Activated T-cell treated with anti-CD3 and anti-CD28 coated beads, Interleukin-2, amount 50 U/mL, for 1 hour (primary cell): Measurements from ENCODE around the gene GRM5.

Source experiments
- DNase-seq: peaks from one replicate; pipeline ENCODE4 v3.0.0-alpha.2; 2020

GRM5 gene

DNA sequence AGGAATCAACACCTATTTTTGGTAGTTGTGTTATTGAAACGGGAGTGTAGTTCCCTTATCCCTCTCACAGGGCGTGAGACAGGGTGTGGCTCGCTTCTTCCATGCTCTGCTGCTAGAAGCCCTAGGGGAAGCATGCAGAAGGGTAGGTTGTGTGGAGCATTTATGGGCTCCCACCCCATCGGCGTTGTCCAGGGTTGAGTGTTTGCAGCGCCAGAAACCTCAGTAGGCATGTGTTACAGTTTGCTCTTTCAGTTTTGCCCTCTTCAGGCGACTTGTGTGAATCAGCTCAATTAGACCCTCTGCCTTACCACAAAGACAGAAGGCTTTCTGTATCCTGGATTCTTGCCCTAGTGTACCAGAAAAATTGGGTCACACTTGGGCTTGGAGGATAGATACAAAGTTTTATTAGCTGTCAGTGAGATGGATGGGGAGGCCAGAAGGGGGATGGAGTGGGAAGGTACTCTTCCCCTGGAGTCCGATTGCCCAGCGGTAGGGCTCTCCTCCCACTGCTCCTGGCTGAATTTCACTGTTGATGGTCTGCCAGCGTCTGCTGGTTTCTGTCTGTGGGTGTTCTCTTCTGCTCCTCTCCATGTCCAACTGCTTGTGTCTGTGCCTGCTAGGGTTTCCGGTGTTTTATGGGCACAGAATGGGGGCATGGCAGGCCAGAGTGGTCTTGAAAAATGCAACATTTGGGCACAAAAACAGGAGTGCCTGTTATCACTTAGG, 369.9 kb downstream of the GRM5 start:
- no peak for DNase-seq

DNA sequence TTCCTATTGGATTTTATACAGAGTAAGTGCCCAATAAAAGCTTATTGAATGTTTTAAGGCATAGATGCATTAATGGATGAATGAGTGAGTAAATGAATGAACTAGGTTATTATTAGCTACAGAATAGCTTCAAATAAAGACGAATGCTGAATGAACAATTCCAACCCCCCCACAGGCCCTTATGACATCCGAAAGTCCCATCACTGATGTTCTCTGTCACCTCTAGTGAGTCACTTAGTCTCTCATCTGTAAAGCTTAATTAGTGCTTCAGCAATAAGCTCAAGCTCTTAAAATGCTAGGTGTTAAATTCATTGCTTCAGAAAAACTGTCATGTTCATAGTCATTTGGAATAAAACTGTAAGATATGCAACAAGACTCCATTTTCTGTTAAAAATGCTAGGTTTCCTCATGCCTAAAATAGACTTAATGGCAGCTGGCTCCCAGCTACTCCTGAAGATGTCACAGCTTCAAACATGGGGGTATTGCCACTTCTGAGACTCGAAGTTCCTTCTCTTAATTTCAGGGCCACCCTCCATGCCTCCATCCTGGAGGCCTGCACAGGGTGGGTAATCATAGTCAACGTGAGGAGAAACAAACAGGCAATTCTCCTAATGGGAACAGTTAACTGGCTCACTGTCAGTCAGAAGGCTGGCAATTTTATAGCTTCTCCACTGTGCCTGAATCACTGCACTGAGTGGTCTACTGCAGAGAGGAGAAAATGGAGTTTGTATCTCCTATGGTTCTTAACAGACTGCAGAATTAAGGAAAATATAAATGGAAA, 373.3 kb downstream of the GRM5 start:
- DNase-seq = no peak

DNA sequence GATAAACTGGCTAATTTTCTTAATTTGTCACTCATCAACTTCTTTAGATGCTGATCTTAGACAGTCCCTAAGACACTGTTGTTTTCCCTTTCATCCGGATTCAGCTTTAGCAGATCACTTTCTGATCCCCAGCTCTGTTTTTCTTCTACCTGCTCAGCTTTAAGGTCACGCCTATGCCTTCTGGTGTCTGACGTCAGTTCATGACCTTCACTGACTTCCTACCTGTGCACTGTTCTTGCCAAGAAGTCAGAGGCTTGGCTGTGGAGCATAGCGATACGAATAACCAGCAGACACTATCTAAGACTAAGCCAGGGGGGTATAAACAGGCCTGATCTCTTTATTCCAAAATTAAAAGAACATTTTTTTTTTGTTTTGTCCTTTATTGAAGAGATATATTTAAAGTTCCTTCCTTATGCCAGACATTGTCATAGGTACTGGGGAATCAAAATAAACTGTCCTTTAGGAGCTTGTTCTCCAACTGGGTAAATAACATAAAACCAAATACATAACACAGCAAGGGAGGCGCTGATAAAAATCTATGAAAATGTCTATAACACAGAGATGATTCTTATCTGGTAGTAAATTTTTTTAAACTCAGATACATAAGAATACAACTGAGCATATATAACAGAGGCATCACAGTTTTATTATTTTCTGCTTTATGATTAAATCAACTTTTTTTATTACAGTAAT, 376.1 kb downstream of the GRM5 start:
- DNase-seq = no peak

DNA sequence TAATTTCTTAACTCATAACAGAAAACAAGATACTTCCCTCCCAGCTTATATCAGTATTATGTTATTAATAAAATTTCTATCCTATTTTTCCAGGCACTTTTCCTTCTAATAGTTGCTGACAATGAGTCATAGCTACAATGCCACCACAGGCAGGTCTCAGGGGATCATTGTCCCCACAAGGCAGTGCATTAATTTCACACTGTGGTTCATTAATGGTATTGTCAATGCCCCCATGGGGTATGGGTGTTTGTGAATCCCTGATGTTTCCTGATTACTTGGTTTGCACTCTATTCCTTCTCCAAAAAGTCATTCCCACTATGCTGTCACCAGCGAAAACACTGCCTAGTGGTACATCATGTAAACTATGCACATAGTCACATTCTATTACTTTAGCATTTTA, 382.8 kb downstream of the GRM5 start:
- DNase-seq = no peak

DNA sequence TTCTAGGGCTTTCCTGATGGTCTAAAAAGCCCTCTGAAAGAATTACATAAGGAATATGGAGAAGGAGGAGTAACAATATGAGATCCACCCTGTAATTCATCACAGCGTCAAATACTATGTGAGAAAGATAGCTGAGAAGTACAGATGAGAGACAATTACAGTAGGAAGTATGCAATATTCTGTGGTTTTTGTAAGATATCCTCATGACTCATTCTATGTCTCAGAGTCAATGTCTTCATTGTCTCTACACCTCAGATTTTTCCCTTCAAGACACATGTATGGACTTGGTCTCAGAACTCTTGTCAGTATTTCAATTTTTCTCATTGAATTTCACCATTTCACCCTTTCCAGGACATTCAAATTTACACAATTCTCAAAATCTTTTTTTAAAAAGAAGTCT, 385.0 kb downstream of the GRM5 start:
- no peak for DNase-seq

DNA sequence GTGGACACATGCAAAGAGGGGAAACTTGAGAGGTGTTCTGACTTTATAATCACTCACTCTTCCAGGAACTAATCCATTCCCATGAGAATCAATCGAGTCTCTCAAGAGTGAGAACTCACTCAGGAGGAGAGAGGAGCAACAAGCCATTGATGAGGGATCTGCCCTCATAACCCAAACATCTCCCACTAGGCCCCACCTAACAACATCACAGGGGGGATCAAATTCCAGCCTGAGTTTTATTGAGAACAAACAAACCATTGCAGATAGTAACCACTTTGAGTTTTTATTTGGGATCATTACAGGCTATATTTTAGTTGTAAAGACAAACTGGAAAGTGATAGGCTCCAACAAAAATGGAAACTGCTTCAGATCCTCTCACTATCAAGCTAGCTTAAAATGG, 399.4 kb downstream of the GRM5 start:
- no peak for DNase-seq

DNA sequence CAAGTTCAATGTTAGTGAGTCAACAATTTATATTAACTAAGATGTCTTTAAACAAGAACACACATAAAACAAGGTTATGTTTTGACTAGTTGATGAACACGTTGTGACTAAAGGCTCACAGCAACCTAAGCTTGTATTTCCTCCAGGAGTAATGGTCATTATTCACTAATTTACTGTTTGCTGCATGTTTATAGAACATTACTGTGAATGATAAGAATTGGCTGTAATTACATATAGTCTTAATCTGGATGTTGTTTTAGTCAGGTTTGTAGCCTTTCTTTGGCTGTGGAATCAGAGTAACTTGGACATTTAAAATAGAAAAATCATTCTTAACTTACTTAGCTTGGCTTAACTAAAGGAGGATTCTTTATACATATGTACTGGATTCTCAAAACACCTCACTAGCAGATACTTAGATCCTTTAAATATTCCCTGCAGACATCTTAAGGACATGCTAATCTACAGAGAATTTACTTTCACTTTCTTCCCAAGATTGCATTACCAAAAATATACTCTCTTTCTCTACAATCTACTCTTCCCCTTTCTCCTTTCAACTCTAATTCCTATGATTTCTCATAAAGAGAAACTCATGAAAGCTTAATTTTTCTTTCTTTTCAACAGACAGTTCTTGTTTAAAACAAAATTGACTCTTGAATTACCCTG, 408.6 kb downstream of the GRM5 start:
- no peak for DNase-seq

DNA sequence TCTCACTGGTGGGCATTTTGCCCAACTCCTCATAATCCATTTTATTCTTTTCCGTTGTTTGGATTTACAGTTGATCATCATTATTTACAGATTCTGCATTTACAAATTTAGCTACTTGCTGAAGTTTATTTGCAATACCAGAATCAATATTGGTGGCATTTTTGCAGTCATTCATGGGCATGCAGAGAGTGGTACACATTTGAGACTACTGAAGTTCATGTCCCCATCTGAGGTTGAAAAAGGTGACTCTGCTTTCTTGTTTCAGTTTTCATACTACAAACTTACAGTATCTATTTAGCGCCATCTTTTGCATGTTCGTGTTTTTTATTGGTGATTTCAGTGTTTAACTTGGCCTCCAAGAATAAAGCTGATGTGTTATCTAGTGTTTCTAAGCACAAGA, 409.5 kb downstream of the GRM5 start:
- no peak for DNase-seq

DNA sequence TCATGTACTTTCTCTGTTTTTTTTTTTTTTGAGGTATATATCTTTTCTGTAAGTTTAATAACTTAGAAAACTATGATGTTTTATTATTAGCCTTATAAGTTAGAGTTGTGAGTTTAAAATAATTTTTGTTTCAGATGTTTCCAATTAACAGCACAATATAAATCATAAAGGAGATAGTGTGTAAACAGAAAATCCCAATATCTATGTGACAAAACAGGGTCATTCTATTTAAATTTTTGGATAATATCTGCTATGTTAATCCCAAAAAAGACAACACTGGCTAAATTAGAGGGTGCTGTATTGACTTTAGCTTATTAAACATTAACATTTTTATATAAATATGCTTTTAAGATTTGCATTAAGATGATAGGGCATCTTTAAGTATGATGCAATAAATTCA, 410.1 kb downstream of the GRM5 start:
- DNase-seq = no peak

DNA sequence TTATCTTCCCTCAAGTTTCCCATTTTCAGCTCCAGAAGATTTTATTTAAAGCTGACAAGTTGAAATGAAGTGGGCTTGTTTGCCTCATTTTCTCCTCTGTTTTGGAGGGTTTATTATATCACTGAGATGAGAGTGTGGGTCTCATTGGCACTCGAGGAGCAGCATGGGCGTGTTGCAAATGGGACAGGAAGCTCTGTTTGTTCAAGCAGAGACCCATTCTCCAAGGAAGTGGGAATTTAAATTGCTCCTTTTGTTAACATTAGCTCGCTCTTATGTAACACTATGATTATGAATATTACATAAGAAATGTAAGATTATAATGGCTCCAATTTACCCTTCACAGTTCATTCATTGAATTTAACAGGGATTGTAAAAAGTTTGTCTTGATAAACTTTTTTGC, 410.6 kb downstream of the GRM5 start:
- DNase-seq = no peak

DNA sequence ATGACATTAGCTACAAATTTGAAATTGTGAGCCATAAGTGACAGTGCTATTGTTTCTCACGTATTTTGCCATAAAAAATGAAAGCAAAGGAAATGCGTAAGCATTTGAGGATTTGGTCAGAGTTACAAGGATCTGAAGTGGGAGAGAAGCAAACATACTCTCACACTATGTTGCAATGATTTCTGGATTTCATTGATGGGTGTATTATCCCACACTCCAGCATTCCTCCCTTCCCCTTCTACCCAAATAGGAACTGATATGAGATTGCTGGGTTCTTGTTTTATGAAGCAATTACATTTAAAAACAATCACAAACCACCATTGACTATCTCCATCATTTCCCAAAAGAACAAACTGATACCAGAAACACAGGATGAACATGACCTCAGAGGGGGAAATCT, 414.2 kb downstream of the GRM5 start:
- no peak for DNase-seq

DNA sequence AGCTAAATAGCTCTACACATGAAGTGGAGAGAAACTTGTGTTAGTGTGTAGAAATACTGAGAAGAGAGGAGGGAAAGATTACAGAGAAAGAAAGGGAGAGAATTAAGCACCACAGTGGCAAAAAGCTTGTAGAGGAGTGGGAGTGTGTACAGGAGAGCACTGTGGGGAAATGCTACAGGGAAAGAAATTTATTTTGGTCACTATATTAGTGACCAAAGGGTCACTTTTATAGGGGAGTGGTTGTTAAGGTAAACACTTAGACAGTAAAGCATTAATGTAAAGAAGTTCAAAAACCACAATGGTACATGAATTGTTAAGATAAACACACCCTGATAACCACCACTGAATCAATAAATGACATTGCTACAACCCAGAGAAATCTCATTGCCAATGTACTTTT, 421.1 kb downstream of the GRM5 start:
- no peak for DNase-seq

DNA sequence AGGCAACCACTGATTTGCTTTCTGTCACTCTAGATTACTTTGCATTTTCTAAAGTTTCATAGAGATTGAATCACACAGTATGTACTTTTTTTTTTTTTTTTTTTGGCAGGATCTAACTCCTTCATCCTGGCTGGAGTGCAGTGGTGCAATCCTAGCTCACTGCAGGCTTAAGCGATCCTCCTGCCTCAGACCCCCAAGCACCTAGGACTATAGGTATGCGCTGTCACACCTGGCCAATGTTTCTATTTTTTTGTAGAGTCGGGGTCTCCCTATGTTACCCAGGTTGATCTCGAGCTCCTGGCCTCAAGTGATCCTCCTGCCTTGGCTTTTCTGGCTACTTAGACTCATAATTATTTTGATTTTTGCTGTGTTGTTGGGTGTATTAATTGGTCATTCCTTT, 433.6 kb downstream of the GRM5 start:
- no peak for DNase-seq

DNA sequence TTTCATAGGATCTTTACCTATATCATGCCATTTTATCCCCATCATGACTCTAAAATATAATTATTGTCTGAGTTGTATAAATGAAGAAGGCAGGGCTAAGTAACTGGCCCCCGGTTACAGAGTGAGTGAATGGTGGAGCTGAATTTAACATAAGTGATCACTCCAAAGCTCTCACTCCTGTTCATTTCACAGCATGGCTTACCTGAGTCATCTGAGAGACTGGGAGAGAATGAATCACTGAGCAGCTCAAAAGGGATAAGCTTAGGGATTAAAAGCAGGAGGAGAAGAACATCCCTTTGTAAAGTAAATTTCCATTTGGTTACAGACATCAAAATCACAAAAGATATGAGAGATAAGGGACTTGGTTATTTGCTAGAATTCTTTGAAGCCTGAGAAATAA, 434.3 kb downstream of the GRM5 start:
- no peak for DNase-seq

DNA sequence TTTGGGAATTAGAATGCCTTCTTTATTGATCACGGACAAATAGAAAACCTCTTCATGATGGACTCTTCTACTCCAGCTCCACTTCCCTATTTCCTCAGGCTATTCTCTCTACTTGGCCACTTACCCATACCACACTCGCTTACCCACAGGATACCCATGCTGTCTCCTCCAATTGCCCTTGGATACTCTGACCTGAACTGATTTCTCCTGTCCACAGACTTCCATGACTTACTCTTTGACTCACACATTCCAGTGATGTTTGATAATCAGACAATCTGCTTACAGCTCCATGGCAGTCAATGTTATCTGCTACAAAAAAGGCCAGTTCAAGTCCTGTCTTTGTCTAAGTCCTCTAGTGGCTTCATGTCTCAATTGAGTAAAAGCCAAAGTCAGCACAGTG, 436.3 kb downstream of the GRM5 start:
- DNase-seq = no peak

DNA sequence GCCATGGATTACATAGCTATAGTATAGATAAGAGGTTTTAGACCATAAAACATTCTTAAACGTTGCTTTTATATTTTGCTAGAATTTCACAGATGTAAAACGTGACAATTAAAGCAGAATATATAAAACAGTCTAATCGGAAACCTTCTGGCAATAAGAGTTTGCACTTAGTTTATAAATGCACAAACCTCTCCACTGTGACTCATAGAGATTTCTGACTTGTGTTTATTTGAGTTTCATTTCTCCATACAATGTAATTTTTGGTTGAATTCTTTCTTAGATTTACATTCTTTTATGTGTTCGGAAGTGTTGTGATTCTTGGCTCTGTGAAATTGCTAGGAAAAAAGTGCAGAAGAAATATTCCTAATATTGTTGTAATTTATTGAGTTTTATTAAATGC, 439.6 kb downstream of the GRM5 start:
- no peak for DNase-seq

DNA sequence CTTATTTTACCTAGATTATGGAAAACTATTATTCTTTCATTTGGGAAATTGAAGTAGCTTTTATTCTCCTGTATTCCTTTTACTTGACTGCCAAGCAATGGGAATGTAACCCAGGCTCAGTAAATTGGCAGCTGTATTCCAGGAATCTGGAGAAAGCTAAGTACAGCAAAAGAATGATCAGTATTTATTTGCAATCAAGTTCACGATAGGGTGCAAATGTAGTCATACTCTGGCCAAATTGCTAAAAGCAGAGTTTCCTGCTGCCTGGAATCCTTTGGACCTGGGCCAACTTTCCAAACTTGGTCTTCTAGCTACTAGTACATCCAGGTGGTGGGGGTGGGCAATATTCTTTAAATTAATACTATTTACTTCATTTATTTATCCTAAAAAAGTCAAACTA, 442.3 kb downstream of the GRM5 start:
- DNase-seq = no peak

DNA sequence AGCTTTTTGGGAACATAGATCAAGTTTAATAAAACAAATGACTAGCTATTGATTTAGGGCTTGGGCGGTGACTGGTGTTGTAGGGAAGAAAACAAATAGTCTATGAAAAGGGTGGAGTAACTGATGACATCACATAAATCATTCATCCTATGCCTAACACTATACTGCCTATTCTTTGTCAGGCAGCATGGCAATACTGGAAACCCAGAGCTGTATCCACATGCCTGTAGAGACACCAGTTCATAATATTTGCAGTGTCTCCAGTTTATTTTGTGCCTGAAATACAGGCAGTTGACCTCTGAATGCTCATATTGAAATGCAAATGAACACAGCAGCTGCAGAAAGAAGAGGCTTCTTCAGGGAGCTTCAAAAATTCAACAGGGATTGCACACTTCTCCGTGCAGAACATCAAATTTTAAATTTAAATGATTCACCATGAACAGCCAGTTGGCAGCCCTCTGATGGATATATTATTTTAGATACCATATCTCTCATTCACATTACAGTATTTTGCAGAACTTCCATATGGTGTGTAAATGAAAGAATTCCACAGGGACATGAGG, 445.1 kb downstream of the GRM5 start:
- no peak for DNase-seq

DNA sequence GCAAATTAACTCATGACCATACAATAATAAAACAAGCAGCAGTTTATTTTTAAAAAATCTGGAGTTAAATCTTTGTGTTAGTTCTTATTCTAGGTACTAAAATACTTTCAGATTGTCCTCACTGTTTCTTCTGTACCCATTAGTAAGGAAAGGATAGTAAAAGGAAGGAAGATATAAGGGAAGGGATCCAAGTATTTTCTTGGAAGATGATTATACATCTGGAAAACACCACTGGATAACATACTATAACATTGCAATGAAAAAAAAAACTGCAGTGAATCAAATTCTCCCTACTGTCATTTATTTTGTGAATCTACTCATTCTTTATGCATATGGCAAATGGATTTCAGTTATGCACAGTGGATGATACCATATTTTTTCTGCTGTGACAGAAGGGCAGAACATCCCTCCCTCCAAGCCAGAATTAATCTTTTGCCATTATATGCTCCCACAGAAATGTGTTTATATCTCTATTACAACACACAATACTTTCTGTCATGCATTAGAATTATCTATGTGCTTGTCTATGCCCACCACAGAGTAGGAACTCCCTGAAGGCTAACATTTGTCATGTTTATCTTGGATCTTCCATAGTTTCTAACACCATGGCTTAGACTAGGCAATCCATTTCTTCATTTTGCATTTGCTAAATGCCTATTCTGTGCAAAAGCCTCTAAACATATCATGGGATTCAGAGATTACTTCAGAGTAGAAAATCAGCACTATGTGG, 446.0 kb downstream of the GRM5 start:
- no peak for DNase-seq

DNA sequence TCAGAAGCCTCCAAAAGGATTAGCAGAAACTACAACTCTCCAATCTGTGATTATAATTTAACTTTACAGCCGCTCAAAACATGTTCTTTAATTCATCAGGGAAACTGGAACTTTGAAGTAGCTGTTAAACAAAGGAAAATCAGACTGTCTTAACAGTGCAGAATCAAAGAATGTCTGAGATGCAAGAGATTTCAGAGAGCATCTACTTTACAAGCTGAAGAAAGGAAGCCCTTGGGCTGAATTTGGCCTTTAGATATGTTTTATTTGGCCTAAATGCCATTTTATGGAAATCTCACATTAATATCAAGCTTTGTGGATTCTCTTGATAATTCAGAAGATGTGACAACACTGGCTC, 446.7 kb downstream of the GRM5 start:
- DNase-seq = no peak

DNA sequence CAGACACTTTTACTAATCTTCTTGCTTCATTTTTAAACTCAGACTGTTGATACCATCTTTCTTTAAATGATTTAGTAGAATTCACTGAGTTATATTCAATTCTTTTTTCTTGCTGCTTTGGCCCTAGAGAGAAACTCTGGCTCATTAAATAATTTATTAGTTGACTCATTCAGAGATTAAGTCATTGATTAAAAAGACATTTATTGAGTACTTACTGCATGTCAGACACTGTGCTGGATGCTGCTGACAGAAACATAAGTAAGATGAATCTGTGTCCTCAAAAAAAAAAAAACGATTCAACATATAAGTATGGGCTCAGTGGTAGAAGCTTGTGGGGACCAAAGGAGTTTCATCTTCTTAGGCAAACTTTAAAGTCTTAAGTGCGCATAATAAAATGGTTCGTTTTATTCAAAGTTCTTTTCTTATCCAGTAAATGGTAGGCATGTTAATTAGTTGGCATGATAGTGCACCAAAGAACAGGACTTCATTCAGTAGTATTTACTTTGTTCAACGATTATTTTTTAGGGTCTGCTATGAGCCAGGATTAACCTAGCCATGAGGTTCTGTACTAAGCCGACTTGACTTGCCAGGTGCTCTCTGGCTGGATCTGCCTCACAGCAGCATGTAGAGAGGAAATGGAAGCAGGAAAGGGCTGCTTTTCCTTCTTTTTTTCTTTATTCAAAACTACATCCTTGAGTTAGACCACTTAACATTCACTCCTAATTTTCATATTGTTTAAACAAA, 447.3 kb downstream of the GRM5 start:
- DNase-seq = no peak

DNA sequence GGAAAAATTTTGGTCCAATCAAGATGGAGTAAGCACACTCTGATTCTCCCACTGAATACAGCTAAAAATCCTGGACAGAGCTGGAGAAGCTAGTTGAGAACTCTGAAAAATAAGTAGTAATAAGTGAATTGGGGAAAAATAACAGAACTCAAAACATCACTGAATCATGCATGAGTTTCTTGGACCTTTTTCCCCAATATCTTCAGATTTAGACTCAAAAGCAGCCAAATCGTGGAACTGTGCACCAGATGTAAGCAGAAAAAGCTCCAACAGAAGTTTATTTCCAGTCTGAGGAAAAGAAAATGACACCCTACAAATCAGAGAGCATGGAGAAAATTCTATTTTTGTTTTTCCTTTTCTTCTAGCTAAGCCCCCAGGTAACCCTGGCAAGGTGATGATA, 448.6 kb downstream of the GRM5 start:
- DNase-seq = no peak
